A549 treated with CORT108297 at 1 μM for 4 hours (cell line): ENCODE data around the gene PER2. TPM values are rescaled to one million over a fixed set of nuclear protein-coding genes. Genes with fewer than 3 reads are reported as not detected.

Experiments
- total RNA-seq: library from RNA; stranded (reverse); fragments of 200-300 nt; extraction: Qiagen RNA extraction; gene quantifications from 5 replicates; pipeline ENCODE4 v1.2.3, GENCODE V29; 2022

PER2 gene
- 3.1 to 6.1 TPM (median 4.6 TPM) in 5 replicates for total RNA-seq

DNA sequence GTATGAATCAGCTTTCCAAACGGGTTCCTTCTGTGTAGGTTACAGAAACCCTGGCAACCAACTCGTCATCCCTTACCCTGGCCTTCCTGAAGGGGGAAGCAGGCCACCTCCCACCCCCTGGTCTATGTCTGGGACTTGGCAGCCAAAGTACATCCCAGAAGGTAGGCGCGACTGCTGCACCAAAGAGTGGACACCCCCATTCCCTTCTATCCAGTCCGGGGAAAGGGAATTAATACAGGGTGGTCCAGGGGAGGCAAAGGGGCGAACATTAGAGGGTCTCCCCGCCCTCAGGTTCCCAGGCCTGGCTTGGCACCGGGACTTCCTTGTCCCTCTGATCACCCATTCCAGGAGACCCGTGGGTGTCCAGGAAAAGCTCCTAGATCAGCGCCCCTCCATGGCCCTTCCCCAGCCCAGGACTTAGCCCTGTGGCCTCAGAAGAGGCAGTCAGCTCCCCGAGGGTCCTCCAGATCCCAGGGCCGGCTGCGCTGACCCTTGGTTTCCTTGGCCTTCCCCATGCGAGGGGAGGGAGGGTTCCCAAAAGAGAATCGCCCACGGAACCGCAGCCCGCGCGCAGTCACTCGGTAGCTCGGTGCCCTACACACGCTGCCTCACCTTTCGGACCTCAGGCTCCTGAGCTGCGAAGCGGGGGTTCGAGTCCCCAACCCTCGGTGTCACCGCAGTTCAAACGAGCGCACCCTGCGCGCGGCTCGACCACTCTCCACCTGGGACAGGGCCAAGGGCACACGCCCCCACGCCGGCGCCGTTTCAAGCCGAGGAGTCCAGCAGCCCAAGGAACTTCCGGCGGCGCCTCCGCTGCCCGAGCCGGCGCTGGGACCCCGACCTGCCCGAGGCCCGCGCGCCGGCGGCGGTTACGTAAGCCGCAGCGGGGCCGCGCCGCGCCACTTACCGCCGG lies at the start of gene PER2:
Gene PER2, minus strand, starts transcription at position 874 of the 913 bp plus-strand sequence. CDS start 10,674 bp downstream, outside the sequence.

GRCh38 chr2:238320246-238320647 lies 31.8 kb upstream of the PER2 start, which contains the start of gene TRAF3IP1:
TRAF3IP1 (plus strand) TSS chr2:238320518; CDS start chr2:238320663, 145 bp downstream.

GRCh38 chr2:238239863-238240756 lies 48.3 kb downstream of the PER2 start, which contains the start of gene HES6:
HES6 (minus strand) TSS chr2:238240038; CDS start chr2:238239905, 133 bp downstream.

DNA sequence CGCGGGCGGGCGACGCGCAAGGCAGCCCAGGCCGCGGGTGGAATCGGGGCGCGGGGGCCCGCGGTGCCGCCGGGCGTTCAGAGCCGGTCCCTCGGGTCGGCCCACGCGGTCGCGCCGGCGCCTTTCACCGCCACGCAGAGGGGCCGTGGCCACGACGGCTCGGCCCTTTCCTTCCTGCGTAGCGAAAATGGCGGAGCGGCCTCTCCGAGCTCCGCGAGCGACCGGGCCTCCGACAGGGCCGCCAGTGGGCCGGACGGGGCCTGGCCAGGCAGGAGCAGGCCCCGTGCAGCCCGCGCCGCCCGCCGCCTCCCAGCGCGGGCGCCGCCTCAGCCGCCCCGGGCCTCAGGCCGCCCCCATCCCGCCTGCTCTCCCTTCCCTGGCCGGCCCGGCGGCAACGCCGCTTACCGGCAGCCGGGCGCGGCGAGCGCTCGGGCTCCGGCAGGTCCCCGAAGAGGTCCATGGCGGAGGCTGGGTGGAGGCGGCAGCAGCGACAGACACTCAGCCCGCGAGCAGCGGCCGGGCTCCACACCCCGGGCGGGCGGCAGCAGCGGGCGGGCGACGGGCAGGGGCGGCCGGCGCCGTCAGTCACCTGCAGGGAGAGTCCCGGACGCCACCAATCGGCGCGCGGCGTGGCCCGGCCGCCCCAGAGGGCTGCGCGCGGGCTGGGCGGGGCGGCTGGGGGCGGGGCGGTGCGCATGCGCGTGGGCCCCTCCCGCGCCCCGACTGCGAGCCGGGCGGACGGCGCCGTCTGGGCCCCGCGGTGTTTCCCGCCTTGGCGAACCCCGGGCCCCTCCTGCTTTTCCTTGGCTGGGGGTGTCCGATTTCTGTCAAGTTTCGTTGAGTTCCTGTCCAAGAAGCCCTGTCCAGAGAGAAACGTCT lies 85.1 kb downstream of the PER2 start, which contains the start of gene ILKAP:
Gene ILKAP, minus strand, starts transcription at position 602 of the 879 bp plus-strand sequence. Its CDS starts 142 bp downstream, at position 460.

Other genes starting within 250 kb of the PER2 start
- gene SCLY, start 227.6 kb downstream of the PER2 start, total RNA-seq, result 20.0 to 25.8 TPM (median 22.6 TPM) in 5 replicates
- 0.12 to 0.36 TPM (median 0.22 TPM) in 5 replicates for gene ESPNL, start 188.3 kb downstream of the PER2 start, total RNA-seq
- 0.12 to 0.24 TPM (median 0.16 TPM) in 5 replicates for gene KLHL30, start 149.9 kb downstream of the PER2 start, total RNA-seq
- 5.1 to 10.4 TPM (median 7.6 TPM) in 5 replicates for gene ERFE, start 129.6 kb downstream of the PER2 start, total RNA-seq
- gene ILKAP, start 84.9 kb downstream of the PER2 start, total RNA-seq, result 39.2 to 43.3 TPM (median 40.5 TPM) in 5 replicates
- gene HES6, start 48.6 kb downstream of the PER2 start, total RNA-seq, result 7.7 to 16.1 TPM (median 15.7 TPM) in 5 replicates
- 9.3 to 14.3 TPM (median 13.2 TPM) in 5 replicates for gene TRAF3IP1, start 31.9 kb upstream of the PER2 start, total RNA-seq
- gene ASB1, start 138.3 kb upstream of the PER2 start, total RNA-seq, result 37.7 to 64.2 TPM (median 57.6 TPM) in 5 replicates